Posterior vena cava (tissue), 2 donors: Measurements from ENCODE around the gene PTH2R. TPM values are rescaled to one million over a fixed set of nuclear protein-coding genes. Genes with fewer than 3 reads are reported as not detected.
"Not testable (repeated sequence)": the region's sequence is repeated elsewhere in the genome, so short reads cannot be mapped to it uniquely, and the experiment has no call there.

Experiments used
- DNase-seq: peaks from one replicate; pipeline ENCODE4 v3.0.0-alpha.2; 2020; ENCODE audit warnings: low spot score
- intact Hi-C, 2 donors: fragments of 100-400 bp; cut with DNase I; formaldehyde crosslinking; loops; one replicate each; pipeline versions ENCODE4 v1.14.1 to v1.14.2; 2022 to 2023
- total RNA-seq, 2 donors: library from RNA; stranded (reverse); fragmentation: NEBNext Ultra II Directional; extraction: Animal tissue kit (Norgen Biotek cat#: 25700); gene quantifications; one replicate each; pipeline ENCODE4 v1.2.1, GENCODE V29; 2021
- donor health status: DM: yes; HTN: yes; CAD: no.
- donor health status: DM: yes; HTN: yes; CAD: no.

The PTH2R gene
- total RNA-seq, 2 donors from 2014 or later, result 0.46 TPM; not detected in 1

- no peak for DNase-seq
- intact Hi-C loops, result no loop called here
Observed at GRCh38 chr2:208384637-208385036, 22.0 kb upstream of the PTH2R start.

DNA sequence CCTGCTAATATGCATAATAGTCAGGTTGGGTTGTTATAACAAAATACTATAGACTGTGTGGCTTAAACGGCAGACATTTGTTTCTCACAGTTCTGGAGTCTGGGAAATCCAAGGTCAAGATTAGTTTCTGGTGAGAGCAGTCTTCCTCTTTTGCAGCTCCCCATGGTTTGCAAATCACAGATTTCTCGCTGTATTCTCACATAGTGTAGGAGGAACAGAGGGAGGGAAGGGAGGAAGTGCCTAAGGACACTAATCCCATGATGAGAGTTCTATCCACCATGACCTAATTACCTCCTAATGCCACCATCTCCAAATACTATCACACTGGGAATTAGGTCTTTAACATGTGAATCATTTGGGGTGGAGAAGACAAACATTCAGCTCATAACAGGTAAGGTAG, 20.1 kb upstream of the PTH2R start:
- no peak for DNase-seq
- intact Hi-C loops, result no loop called here

DNA sequence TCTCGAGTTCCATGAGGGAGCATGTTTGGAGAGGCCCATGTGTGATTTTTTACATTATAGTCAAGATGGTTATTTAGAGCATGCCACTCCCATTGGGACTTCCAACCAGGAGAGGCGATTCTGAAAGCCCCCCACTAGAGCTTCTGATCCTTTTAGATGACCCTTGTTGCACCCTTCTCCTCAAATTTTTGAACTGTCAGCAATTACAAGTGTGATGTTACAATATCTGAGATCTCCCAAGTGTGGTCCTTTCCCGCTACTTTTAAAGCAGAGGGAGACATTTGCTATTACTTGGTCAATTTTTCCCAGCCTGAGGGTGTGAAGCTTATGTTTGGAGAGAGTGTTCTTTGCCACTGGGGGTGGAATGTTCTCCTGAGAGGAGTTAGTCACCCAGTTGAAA, 16.7 kb upstream of the PTH2R start:
- intact Hi-C loops, result no loop called here
- no peak for DNase-seq

DNA sequence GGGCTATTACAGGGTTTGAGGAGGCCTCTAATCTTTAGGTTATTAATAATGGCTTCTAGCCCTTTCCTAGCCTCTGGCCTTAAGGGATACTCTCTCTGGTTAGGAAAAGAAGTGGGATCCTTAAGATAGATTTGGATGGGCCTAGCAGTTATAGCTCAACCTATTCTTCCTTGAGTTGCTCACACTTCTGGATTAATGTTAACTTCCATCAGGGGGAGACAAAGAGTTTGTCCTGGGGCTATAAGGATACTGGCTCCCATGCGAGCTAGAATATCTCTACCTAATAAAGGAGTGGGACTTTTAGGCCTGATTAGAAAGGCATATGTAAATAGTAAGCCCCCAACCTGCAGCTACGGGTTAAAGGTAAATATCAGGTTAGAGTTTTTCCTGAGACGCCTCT, 14.3 kb upstream of the PTH2R start:
- intact Hi-C loops, result no loop called here

DNA sequence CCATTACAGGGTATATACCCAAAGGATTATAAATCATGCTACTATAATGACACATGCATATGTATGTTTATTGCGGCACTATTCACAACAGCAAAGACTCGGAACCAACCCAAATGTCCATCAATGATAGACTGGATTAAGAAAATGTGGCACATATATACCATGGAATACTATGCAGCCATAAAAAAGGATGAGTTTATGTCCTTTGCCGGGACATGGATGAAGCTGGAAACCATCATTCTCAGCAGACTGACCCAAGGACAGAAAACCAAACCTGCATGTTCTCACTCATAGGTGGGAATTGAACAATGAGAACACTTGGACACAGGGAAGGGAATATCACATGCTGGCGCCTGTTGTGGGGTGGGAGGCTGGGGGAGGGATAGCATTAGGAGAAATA, 9.8 kb upstream of the PTH2R start:
- intact Hi-C loops, result loop anchor here in 1 of 2 donors (5.0 kb wide), 1 partner anchor 1684 kb away; no protein-coding TSS in a partner anchor
- not testable (repeated sequence) for DNase-seq

More for the DNA sequence above, 14.3 kb upstream of the PTH2R start:
- no peak for DNase-seq

- DNase-seq, result no peak
- intact Hi-C loops, result loop anchor here in 1 of 2 donors (5.0 kb wide), 1 partner anchor 1687 kb away; no protein-coding TSS in a partner anchor
Observed at GRCh38 chr2:208399201-208399600, 7.4 kb upstream of the PTH2R start.

GRCh38 chr2:208407667-208408066, 1.1 kb downstream of the PTH2R start:
- intact Hi-C loops, result loop anchor here in 1 of 2 donors (5.0 kb wide), 1 partner anchor 710 kb away; no protein-coding TSS in a partner anchor
- no peak for DNase-seq

- intact Hi-C loops, result no loop called here
Observed at GRCh38 chr2:208413931-208414330, 7.3 kb downstream of the PTH2R start.

DNA sequence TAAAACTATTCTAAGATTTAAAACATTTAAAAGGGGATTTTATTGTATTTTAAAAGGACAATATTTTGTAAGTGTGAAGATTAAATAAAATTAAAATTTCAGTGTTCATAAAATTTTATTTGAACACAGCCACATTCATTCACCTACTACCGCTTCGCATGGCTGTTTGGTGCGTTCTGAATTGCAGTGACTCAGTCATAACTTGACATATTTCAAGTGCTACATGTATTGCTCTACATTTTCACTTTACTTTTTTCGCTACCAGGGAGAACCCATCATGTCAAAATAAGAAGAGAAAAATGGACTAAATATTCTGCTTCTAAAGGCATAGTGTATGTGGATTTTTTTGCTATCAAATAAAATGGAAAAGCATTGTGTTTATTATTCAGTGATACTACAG, 8.7 kb downstream of the PTH2R start:
- no peak for DNase-seq
- intact Hi-C loops, result no loop called here

More at GRCh38 chr2:208413931-208414330, 7.3 kb downstream of the PTH2R start:
- DNase-seq, result no peak

GRCh38 chr2:208415897-208416296, 9.3 kb downstream of the PTH2R start:
- intact Hi-C loops, result no loop called here
- no peak for DNase-seq

- intact Hi-C loops, result no loop called here
- DNase-seq, result no peak
Observed at GRCh38 chr2:208426412-208427045, 19.9 kb downstream of the PTH2R start.

GRCh38 chr2:208437755-208438154, 31.2 kb downstream of the PTH2R start:
- DNase-seq, result no peak
- intact Hi-C loops, result no loop called here

- intact Hi-C loops, result no loop called here
- no peak for DNase-seq
Observed at GRCh38 chr2:208440716-208441115, 34.1 kb downstream of the PTH2R start.

GRCh38 chr2:208441951-208442350, 35.4 kb downstream of the PTH2R start:
- DNase-seq, result no peak
- intact Hi-C loops, result no loop called here

- DNase-seq, intact Hi-C loops: not testable (repeated sequence)
Observed at GRCh38 chr2:208447447-208447846, 40.9 kb downstream of the PTH2R start.

DNA sequence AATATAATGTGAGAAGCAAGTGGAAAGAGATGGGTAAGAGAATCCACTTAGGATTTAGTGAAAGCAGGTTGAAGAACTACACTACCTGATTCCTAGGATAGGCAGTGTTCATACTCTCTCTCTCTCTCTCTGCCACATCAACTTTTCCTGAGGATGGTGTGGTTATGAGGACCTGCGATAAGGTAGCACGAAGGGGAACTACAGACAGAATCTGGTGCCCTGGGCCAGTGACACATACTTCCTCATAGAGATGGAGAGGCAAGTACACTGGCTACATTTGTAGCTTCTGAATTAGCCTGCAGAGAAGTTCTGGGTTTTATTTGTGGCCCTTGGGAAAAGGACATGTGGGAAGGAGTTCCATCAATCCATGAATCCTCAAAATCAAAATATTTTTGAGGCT, 44.5 kb downstream of the PTH2R start:
- no peak for DNase-seq
- intact Hi-C loops, result no loop called here

DNA sequence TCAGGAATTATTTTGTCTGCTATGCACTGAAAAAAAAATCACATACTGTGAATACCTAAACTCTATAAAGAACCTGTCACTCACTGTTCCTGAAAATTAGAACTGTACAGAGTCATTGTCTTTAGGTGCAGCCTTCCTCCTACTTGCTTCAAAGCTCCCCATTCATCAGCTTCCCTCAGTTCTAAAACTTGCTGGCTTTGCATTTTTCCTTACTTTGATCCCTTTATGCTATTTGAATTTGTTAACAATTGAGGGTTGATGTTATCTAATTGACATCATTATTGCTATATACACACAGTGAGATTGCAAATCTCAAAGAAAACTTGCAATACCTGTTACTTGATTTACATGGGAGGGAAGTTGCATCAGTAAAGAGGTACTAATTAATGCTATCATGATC, 48.3 kb downstream of the PTH2R start:
- no peak for DNase-seq
- intact Hi-C loops, result no loop called here

- intact Hi-C loops, result no loop called here
- no peak for DNase-seq
Observed at GRCh38 chr2:208463721-208464120, 57.1 kb downstream of the PTH2R start.

GRCh38 chr2:208464205-208464604, 57.6 kb downstream of the PTH2R start:
- no peak for DNase-seq
- intact Hi-C loops, result no loop called here

DNA sequence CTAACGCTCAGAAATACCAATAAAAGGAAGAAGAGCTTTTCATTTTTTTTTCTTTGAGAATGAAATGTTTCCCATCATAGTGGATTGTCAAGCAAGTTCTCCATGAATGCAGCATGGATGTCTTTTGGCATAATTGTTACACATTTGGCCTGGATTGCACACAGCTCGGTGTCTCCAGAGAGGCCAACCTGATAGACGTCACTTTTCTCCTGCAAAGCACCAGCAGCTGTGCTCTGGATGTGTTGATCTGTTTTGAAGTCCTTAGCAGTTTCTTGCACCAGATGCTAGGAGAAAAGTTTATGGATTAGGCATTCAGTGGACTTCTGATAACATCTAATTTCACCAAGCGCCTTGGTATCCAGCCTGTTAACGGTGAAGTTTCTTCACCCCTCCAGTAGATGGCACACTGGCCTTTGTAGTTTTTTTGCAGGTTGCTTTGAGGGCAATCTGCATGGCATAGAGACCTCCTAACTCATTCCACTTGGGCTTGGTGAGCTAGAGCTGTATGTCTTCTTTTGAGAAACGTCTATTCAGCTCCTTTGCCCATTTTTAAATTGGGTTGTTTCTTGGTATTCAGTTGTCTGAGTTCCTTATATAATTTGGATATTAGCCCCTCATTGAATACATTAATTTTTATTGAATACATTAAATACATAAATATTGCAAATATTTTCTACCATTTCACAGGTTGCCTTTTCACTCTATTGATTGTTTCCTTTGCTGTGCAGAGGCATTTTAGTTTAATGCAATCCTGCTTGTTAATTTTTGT, 59.7 kb downstream of the PTH2R start:
- no peak for DNase-seq
- intact Hi-C loops, result no loop called here

GRCh38 chr2:208466920-208467298, 60.3 kb downstream of the PTH2R start:
- no peak for DNase-seq
- intact Hi-C loops, result no loop called here
